A549 (cell line): ENCODE results near the gene CACNA1I.

Experiments
- BHLHE40 ChIP-seq: IDR thresholded peaks from 2 replicates; pipeline ENCODE4 v1.6.1; 2012; ENCODE audit warnings: low read depth, low read length, inconsistent platforms
- CBX8 ChIP-seq: fragments of 200-600 bp; sonication (generic); IDR thresholded peaks from 2 replicates; pipeline ENCODE4 v1.6.1; 2016
- CEBPB ChIP-seq, 2 experiments: fragments of >200 bp in 1 of 2; sonication (Bioruptor Twin) in 1 of 2; formaldehyde crosslinking in 1 of 2; IDR thresholded peaks; 2 replicates each; pipeline ENCODE4 v1.6.1; 2012 to 2016
- EHMT2 ChIP-seq: fragments of 200-600 bp; sonication (generic); IDR thresholded peaks from 2 replicates; pipeline ENCODE4 v1.6.1; 2016; ENCODE audit warnings: antibody characterized with exemption, low read depth, mild to moderate bottlenecking, moderate library complexity
- POLR2A ChIP-seq: IDR thresholded peaks from 2 replicates; pipeline ENCODE4 v1.6.1; 2012; ENCODE audit warnings: mild to moderate bottlenecking, low read length
- RAD21 ChIP-seq, 2 experiments: fragments of >200 bp in 1 of 2; sonication (Bioruptor Twin) in 1 of 2; formaldehyde crosslinking in 1 of 2; IDR thresholded peaks in 1 of 2; conservative IDR thresholded peaks in 1 of 2; 2 replicates in 1 of 2; 3 replicates in 1 of 2; pipeline ENCODE4 v1.6.1; 2012 to 2018; ENCODE audit warnings: inconsistent platforms in 1 of 2
- SMC3 ChIP-seq: fragments of >200 bp; sonication (Bioruptor Twin); formaldehyde crosslinking; IDR thresholded peaks from 3 replicates; pipeline ENCODE4 v1.6.1; 2018; ENCODE audit warnings: inconsistent platforms
- ZSCAN20 ChIP-seq: fragments of 250-450 bp; sonication (Bioruptor Pico); IDR thresholded peaks from 2 replicates; pipeline ENCODE4 v1.8.0; 2022; ENCODE audit warnings: mild to moderate bottlenecking, moderate library complexity
- TF ChIP-seq, protein P1 (sequence below): fragments of >200 bp; sonication (Bioruptor Twin); formaldehyde crosslinking; IDR thresholded peaks from 3 replicates; pipeline ENCODE4 v1.5.1; 2016
- TF ChIP-seq, protein P2 (sequence below): IDR thresholded peaks from 2 replicates; pipeline ENCODE4 v1.6.1; 2012

DNA sequence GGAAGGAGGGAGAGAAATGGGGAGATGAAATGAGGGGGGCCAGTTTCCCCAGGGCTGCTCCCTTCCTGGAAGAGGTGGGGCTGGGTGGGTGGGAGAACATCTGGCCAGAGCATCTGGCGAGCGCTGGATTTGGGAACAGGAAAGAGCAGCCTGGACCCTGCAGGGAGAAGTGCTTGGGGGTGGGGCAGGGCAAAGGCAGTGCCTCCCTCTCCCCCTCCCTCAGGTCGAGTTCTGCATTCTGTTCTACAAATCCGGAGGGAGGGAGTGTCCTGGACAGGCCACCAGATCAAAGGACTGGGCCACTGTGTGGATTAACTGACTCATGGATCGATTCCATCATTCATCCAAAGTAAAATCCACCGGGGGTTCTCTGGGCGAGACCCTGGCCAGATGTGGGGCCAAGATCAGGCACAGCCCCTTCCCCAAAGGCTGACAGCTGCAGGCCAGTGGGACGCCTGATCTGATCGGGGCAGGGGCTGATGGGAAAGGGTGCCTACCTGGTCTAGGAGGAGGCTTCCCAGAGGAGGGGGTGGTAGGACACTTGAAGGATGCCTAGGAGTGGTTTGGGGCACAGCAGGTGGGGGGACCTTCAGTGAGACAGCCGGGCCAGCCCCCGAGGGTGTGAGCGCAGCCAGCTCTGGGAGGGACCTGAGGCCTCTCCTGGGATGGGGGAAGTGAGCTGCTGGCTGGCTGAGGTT, 57.5 kb downstream of the CACNA1I start:
- TF ChIP-seq CBX8 (no peak), SMC3 (no peak), BHLHE40 (no peak), ZSCAN20 (CRISPR knock-in tag) (no peak), POLR2A (no peak), RAD21 (conservative IDR thresholded peaks at IDR 0.05 in 1 of 2, IDR thresholded peaks at IDR 0.05 in 1 of 2) (no peak), EHMT2 (no peak), CEBPB (IDR thresholded peaks at IDR 0.05) (no peak)
- TF ChIP-seq, protein P1, sequence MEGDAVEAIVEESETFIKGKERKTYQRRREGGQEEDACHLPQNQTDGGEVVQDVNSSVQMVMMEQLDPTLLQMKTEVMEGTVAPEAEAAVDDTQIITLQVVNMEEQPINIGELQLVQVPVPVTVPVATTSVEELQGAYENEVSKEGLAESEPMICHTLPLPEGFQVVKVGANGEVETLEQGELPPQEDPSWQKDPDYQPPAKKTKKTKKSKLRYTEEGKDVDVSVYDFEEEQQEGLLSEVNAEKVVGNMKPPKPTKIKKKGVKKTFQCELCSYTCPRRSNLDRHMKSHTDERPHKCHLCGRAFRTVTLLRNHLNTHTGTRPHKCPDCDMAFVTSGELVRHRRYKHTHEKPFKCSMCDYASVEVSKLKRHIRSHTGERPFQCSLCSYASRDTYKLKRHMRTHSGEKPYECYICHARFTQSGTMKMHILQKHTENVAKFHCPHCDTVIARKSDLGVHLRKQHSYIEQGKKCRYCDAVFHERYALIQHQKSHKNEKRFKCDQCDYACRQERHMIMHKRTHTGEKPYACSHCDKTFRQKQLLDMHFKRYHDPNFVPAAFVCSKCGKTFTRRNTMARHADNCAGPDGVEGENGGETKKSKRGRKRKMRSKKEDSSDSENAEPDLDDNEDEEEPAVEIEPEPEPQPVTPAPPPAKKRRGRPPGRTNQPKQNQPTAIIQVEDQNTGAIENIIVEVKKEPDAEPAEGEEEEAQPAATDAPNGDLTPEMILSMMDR: no peak
- TF ChIP-seq, protein P2, sequence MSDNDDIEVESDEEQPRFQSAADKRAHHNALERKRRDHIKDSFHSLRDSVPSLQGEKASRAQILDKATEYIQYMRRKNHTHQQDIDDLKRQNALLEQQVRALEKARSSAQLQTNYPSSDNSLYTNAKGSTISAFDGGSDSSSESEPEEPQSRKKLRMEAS: no peak
